NCI-H345 (cell line): Measurements from ENCODE around the gene JUND.

ENCODE experiments used
- DNase-seq: peaks from one replicate; lab custom pipeline; 2025; lab: John Stamatoyannopoulos, UW

The JUND gene

DNA sequence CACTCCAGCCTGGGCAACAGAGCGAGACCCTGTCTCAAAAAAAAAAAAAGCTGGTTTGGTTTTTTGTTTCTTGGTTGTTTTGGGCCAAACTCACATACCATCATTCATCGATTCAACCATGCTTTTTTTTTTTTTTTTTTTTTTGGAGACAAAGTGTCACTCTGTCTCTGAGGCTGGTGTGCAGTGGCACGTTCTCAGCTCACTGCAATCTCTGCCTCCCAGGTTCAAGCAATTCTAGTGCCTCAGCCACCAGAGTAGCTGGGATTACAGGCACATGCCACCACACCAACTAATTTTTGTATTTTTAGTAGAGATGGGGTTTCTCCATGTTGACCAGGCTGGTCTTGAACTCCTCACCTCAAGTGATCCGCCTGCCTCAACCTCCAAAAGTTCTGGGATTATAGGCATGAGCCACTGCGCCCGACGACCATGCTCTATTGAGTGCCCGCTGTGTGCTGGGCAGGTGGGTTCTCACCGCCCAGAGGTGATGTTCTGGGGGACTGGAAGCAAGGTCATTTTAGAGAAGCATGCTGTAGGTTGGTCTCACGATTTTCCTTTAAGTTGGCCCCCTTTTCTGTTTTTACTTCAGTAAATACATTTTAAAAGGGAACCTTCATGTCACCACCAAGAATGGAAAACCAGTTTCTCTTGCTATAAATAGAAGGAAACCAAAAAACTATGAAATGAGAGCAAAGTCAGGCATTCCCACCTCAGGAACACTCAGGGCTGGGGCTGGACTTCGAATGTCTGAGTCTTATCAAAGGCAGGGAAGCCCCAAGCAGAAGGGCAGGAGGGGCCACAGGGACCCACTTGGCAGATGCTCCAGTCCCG is 8.3 kb upstream of the JUND start:
- DNase-seq = no peak

DNA sequence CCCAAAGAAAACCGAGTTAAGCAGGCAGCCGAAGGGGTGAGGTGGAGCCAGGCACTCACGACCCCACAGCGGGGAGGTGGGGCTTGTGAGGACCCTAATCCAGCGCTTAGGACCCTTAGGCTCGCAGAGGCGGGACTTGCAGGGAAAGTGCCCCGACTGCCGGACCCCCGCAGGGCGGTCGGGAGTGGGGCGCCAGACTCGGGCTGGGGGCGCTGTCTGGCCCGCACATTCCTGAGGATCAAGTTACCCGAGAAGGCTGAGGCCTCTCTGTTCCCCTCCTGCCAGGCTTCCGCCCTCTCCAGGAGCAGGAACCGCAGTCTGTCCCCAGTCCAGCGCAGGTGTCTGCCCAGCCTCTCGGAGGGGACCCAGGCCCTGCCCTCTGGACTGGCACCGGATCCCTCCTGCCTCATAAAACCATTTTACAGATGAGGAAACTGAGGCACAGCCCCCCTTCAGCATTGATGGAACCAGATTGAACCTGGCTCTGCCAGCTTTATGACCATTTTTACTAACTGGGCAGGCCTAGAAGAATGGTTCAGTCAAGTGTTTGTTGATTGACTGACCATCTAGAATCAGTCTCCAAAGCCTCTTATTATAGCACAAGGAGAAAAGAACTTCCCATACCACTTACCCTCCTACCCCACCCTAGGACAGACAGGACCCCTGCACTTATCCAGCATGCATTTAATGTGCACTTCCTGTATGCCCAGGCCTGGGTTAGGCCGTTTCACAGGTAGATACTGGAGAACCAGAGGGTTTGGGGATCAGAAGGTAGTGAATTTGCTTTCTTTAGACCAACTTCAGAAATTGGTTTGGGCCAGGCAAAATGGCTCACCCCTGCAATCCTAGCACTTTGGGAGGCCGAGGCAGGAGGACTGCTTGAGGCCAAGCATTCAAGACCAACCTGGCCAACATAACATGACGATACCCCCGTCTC is 6.7 kb upstream of the JUND start:
- no peak for DNase-seq

DNA sequence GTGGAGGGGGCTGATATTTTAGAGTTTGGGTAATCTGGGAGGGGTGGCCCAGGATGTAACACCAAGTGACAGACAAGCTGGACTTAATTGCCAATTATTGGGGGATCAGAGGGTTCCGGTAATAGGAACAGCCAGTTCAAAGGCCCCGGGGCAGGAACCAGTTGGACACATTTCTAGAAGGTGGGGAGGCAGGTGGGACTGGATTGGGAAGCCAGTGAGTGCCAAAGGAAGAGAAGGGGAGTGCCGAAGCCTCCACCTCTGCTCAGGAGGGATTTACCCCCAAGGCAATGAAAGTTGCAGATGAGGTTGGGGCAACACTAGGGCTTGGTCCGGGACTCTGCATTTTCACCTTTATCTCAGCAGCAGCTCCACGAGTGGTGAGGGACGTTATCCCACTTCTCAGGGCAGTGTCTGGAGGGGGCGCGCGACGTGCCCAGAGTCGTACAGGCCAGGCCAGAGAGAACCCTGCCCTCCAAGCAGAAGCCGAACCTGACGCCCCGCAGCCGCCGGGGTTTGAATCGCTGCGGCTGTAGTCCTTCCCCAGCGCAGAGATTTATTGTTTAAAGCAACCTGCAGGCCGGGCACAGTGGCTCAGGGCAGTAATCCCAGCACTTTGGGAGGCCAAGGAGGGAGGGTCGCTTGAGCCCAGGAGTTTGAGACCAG is 5.7 kb upstream of the JUND start:
- DNase-seq = no peak

DNA sequence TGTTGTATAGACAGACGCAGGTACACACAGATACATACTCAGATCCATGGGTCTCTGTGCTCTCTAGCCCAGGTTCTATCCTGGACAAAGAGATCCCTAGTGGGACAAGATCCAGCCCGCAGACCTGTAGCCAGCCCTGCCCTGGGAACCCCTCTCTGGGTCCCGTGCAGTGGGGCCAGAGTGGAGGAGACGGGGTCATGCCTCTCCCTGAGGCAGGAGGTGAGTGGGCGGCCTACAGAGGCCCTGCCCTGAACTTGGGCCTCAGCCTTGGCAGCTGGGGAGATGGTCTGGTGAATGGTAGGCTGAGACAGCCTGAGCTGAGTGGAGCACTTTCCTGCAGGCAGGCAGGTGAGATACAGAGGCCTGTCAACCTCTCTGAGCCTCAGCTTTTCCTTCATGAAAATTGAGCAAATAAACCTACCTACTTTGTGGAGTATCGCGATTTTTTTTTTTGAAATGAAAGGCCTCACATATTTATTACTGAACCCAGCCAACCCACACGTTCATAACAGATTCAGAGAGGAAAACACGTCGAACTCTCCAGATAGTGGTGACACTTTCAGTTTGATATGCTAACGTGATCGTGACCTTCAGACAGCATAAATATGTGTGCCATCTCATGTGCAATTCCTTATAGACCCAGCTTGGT is 3.4 kb upstream of the JUND start:
- DNase-seq = no peak

DNA sequence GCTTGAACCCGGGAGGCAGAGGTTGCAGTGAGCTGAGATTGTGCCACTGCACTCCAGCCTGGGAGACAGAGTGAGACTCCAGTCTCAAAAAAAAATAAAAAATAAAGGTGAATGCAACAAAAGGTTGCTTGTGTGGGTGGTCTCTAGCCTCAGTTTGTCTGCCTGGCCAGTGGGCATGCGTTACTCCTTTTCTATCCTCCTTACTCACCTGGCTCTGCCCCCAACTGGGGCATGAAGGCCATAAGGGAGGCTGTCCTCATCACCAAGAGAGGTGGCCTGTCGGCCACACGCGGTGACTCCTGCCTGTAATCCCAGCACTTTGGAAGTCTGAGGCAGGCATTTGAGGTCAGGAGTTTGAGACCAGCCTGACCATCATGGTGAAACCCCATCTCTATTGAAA is 1.9 kb upstream of the JUND start:
- DNase-seq = no peak

DNA sequence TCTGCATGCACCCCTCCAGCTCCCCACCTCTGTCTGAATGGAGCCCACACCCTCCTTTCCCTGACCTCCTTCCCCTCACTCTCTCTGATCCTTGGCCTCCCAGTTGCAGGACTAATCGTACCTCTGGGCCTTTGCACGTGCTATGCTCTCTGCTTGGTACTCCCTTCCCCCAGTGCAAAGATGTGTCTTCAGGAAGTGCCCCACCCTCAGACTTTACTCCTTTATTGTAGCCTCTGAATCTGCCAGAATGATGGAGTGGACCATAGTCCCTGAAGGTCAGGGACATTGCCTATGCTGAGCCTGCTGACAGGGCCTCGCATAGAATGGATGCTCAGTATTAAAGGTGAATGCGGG is 1.3 kb upstream of the JUND start:
- DNase-seq = no peak

DNA sequence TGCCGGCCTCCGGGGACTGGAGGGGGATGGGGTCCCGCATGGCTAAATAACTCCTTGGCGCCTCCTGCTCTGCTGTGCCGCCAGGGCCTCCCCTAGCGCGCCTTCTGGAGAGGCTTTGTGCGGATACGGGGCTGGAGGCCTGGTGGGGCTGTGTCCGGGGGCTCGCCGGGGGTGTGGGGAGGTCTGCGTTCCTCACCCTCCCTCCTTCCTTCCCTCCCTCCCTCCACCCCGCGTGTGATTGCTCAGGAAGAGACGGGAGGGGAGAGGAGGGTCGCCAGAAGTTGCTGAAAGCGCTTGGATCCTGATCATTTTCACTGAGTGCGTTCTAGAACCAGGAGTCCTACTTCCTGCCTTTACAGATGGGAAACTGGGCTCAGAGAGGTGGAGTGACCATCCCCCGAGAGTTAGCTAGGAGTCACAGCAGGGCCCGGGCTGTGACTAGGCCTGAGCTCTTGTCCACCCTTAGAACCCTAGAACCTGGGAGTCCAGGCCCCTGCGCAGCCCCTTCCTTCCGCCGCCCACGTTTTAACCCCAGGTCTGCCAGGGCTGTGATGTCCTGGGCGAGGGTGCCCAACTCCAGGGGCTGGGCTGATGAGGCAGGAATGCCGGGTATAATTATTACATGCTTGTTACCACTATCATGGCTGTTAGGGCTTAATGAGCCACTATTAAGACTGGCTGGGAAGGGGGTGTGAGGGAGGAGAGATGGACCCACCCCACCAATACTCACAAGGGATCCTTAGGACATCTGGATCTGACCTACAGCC is 782 bp upstream of the JUND start:
- DNase-seq = no peak

DNA sequence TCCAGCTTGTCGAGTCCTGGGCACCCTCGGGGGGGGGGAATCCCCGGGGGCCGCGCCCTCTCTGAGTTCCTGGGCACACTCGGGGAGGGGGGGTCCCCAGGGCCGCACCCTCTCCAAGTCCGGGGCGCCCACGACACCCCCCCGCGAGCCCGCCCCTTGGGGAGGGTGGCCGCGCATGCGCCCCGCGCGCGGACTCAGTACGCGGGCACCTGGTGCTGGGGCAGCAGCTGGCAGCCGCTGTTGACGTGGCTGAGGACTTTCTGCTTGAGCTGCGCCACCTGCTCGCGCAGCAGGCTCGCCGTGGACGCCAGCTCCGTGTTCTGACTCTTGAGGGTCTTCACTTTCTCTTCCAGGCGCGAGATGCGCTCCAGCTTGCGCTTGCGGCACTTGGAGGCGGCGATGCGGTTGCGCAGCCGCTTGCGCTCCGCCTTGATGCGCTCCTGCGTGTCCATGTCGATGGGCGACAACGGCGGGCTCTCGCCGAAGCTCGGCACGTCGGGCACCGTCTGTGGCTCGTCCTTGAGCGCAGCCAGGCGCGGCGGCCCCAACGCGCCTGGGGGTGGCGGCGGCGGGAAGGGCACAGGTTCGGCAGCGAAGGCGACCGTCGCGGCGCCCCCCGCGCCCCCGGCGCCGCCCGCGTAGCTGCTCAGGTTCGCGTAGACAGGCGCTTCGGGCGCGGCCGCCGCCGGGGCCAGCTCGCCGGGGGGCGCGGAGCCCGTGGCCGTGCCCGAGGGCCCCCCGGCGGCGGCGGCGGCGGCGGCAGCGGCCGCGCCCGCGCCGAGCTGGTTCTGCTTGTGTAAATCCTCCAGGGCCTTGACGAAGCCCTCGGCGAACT is 958 bp downstream of the JUND start:
- peak; percentile 83 for DNase-seq

DNA sequence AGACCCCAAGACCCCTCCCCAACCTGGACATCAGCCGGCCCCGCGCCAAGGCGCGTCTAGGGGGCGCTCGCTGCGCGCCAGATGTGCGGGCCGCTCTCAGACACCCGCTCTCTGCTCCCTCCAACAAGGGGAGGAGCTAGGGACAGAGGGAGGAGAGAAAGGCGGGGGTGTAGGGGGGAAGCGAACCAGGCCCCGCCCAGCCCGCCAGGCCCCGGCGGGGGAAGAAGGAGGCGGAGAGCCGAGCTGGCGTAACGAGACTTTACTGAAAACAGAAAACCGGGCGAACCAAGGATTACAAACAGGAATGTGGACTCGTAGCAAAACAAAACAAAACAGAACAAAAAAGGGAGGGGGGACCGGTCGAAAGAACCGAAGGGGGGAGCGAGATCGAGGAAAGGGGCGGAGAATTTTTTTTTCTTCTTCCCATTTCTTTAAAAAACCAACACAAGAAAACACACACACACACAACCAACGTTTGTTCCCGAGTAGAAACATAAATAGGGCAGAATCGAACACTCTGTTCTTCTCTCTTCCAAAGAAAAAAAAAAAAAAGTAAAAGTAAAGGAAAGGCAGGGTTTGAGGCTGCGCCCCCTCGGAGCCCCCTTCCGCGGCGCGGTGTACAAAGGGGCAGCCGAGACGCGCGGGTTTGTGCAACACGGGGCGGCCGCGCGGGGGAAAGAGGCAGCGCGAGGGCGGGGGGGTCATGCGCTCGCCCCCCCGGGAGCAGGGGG is 1.7 kb downstream of the JUND start:
- DNase-seq = peak; percentile 87

DNA sequence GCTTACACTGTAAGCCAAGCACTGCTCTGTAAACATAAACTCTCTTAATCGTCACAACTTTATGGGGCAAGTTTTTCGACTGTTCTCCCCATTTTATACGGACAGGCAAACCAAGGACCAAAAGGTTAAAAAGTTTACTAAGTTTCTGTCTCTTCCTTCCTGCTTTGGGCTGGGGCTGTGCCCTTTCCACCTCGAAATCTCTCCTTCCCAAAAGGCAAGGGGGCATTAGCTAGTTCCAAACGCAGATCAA is 2.2 kb downstream of the JUND start:
- no peak for DNase-seq

DNA sequence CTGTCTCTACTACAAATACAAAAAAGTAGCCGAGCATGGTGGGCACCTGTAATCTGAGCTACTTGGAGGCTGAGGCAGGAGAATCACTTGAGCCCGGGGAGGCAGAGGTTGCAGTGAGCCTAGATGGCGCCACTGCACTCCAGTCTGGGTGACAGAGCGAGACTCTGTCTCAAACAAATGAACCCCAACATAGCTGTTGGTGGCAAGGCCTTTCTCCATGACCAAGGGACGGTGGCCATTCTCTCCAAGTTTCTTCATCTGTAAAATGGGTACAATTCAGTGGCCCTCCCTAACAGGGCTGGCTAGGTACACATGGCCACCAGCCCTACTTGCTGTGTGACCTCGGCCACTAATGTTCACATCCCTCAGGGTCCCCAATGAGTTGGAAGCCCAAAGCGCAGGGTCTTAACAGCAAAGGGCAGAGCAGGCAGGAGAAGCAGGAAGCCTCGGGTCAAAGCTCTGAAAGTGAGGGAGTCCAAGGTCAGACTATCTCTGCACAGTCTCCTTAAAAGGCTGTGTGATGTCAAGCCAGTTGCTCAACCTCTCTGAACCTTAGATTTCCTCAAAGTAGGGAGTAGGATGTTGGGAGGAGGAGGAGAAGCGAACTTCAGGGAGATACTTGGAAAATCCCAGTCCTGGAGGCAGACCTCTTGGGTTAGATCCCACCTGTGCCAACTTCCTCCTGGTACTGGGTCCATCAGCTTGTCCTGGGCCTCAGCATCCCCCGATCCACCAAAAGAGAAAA is 2.7 kb downstream of the JUND start:
- no peak for DNase-seq

DNA sequence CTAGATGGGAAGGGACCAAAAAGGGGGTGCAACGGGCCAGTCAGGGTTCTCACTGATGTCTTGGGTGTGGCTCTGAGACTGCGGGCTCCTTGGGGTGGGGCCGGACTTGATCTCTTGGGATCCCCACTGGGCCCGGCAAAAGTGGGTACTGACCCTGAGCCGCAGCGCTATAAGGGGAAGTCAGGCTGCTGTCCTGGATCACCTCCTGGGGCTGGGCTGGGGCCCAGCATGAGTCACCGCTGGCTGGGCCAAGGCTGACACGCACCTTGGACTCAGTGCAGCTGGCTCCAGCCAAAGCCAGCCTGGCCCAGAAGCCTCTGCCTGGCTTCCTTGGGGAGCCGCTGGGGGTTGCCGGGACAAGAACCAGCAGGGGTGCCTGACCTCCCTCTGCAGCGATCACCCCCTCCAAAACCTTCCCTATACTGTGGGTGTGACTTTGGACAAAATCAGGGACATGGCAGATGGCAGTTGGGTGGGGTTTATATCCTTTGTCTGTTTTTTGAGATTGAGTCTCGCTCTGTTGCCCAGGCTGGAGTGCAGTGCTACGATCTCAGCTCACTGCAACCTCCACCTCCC is 6.6 kb downstream of the JUND start:
- DNase-seq = no peak

DNA sequence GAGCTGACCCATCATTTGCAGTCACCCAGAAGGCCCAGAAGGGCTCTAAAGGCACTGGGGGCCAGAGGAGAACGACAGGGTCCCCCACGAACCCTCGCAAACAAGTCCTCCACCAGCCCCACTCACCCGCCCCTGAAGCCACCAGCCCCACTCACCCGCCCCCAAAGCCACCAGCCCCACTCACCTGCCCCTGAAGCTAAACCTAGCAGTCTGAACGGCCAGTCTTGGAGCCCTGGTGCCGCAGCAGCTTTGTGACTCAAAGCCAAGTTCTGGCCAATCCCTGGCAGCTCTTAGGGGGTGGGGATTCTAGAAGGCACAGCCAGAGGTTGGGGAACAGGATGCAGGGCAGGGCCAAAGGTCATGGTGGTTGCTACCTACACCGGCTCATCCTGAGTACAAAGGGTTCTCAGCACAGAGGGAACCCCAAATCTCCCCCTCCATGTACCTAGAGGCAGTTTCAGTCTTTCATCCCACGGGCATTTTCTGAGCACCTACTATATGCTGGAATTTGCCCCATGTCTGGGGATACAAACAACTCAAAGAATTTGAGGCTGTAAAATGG is 7.1 kb downstream of the JUND start, which contains the start of gene IQCN:
IQCN (minus strand) TSS at position 234 of the 562 bp plus-strand sequence. CDS start 4,974 bp downstream, outside the sequence.
- DNase-seq = no peak

DNA sequence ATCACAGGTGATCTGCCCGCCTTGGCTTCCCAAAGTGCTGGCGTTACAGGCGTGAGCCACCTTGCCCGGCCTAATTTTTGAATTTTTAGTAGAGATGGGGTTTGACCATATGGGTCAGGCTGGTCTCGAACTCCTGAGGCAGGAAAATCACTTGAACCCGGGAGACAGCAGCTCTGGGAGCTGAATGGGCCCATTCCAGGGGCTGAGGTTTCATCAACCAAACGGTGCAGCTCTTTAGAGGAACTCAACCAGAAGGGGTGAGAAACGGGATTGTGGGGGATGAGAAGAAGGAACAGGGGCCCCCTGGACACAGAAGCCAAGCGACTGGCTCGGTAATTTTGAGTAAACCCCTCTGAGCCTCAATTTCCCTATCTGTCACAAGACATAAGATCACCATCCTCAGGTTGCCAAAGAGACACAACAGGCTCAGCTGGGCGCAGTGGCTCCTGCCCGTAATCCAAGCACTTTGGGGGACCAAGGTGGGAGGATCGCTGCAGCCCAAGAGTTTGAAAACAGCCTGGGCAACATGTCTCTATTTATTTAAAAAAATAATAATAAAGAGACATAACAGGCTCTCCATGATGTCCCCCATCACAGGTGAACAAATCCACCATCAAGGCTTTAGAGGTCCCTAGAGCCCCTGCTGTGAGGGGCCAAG is 7.7 kb downstream of the JUND start:
- no peak for DNase-seq

DNA sequence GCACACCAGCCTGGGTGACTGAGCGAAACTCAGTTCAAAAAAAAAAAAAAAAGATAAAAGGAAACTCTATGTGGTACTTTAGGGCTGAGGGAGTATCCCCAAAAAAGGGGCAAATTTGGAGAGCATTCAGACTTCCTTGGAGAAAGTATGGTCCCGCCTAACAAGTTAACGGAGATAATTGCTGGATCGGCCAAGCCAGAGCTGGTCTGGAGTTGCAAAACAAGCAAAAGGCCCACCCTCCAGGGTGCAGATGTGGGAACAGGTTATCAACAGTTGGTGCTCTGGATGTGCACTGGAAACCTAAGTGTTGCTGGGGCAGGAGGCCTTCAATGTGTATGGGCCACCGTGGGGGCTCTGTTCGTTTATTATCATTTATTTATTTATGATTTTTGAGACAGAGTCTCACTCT is 10.0 kb downstream of the JUND start:
- no peak for DNase-seq

DNA sequence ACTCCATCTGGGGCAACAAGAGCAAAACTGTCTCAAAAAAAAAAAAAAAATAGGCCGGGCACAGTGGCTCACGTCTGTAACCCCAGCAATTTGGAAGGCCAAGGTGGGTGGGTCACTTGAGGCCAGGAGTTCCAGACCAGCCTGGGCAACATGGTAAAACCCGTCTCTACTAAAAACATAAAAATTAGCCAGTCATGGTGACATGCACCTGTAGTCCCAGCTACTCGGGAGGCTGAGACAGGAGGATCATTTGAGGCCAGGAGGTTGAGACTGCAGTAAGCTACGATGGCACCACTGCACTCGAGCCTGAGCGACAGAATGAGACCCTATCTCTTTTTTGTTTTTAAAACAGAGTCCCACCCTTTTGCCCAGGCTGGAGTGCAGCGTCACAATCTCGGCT is 11.1 kb downstream of the JUND start:
- no peak for DNase-seq

DNA sequence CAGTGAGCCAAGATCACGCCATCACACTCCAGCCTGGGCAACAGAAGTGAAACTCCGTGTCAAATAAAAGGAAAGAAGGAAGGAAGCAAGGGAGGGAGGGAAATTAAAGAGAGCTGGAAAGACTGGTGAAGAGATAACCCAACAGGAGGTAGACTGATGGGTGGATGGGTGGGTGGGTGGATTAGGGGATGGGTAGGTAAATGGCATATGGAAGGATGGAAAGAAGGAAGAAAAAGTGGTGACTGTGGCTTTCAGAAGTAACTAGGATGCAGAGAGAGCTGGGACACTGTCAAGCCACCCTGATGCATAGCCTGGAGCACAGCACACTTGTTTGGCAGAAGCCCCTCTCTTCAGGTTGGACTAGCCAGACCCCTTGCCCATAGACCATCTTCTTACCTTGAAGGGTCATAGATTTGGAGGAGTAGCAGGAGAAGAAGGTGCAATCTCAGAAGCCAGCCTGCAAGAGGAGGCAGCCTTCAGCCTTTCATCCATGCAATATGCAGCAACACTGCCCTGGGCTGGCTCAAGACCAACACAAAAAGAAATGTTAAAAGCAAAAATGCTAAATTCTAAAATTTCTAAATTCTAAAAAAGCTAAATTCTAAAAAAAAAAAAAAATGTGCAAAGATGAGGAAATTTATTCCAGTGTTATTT is 12.2 kb downstream of the JUND start:
- DNase-seq = no peak
